HG02981 (cell line): ENCODE data around the gene APLP2.
"Not testable (repeated sequence)": the region's sequence is repeated elsewhere in the genome, so short reads cannot be mapped to it uniquely, and the experiment has no call there.

ENCODE experiments used
- ATAC-seq: cut with Tn5 transposase; IDR thresholded peaks from one replicate; pipeline ENCODE4 v1.9.1; 2021; ENCODE audit warnings: mild to moderate bottlenecking, moderate library complexity; ENCODE audit not compliant: unreplicated experiment

Gene APLP2

DNA sequence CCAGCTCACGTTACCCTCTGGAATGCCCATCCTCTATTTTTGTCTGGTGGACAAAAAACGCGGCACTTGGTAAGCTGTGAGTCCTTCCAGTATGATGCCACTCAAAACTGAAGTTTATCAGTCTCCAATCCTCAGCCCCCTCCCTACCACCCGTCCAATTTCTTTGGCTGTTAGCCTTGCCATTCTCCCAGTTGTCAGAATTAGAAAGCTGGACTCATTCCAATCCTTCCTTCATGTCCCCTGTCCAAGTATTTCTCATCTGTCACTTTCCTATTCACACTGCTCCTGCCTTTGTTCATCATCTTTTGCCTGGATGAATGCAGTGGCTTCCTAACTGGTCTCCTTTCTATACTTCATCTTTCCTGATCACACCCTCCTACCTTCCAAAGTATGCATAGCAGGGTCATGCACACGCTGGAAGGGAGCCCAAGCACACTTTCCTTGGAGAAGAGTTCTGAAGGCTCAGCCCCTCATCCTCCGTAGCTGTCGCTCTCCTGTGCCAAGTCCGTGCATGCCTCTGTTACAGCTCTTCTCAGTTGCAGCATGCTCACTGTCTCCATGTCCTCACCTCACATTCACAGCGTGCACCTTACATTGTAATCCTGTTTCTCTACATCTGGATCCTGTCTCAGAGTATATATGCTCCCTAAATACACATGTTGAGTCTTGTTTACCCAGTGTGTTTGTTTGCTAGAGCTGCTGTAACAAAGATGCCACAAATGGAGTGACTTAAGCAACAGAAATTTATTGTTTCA is 19.4 kb downstream of the APLP2 start:
- no peak for ATAC-seq

DNA sequence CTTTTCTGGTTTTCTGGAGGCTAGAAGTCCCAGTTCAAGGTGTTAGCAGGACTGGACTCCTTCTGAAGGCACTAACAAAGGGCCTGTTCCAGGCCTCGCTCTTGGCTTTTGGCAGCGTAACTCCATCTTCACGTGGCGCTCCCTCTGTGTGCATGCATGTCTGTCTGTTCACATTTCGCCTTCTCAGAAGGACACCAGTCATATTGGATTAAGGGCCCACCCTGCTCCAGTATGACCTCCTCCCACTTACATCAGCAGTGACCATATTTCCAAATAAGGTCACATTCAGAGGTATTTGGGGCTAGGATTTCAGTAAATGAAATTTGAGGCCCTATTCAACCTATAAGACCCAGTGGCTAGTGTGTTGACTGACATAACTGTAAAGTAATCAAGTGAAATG is 20.0 kb downstream of the APLP2 start:
- no peak for ATAC-seq

DNA sequence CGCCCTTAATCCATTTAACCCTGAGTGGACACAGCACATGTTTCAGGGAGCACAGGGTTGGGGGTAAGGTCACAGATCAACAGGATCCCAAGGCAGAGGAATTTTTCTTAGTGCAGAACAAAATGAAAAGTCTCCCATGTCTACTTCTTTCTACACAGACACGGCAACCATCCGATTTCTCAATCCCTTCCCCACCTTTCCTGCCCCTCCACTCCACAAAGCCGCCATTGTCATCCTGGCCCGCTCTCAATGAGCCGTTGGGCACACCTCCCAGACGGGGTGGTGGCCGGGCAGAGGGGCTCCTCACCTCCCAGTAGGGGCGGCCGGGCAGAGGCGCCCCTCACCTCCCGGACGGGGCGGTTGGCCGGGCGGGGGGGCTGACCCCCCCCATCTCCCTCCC is 20.8 kb downstream of the APLP2 start:
- ATAC-seq: not testable (repeated sequence)

DNA sequence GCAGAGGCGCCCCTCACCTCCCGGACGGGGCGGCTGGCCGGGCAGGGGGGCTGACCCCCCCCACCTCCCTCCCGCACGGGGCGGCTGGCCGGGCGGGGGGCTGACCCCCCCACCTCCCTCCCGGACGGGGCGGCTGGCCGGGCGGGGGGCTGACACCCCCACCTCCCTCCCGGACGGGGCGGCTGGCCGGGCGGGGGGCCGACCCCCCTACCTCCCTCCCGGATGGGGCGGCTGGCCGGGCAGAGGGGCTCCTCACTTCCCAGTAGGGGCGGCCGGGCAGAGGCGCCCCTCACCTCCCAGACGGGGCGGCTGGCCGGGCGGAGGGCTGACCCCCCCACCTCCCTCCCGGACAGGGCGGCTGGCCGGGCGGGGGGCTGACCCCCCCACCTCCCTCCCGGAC is 21.5 kb downstream of the APLP2 start:
- ATAC-seq: not testable (repeated sequence)

DNA sequence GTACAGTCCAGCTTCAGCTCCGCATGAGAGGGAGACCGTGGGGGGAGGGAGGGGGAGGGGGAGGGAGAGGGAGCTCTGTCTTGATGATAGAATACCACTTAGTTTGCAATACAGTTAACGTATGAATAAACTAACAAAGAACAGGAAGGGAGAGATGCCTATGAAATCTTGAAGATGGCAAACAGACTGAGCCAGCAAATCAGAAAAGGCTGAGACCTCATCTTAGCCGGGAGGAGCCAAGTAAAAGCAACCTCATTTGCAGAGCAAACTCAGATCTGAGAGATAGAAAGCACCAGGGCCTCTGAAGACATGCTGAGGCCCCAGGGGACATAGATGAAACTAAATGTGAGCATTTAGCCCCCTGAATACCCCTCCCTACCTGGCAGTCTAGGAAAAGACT is 23.0 kb downstream of the APLP2 start:
- no peak for ATAC-seq

DNA sequence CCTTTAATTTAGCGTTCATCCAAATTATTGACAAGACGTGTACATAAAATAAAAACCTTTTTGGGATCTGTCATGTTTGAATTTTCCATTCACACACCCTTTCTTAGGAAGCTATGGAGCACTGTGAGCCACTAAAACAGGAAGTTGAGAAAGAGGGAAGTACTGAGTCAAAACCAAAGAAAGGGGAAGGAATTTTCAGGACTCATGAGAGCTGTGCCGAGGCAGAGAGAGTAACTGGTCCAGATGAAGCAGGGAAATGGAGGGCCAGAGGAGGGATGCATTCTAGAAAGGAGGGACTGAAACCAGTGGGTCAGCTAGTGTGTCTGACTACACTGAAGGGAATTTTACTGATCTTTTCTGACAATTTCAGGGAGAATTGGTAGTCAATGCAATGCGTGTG is 24.9 kb downstream of the APLP2 start:
- no peak for ATAC-seq

DNA sequence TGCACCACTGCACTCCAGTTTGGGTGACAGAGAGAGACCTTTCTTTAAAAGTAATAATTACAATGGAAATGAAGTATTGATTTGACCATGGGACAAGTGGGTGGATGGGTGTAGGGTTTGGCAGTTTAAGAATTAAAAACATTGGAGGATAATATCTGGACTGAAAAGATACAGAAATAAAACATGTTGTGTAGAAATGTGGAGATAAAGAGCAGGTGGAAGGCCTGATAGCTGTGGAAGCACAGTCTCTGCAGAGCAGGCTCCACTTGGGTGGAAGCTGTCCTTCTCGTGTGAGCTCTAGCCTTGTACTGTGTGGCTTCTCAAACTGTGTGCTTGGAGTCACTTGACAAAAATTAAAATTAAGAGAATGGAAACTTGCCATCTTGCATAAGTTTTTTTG is 25.6 kb downstream of the APLP2 start:
- ATAC-seq: no peak

DNA sequence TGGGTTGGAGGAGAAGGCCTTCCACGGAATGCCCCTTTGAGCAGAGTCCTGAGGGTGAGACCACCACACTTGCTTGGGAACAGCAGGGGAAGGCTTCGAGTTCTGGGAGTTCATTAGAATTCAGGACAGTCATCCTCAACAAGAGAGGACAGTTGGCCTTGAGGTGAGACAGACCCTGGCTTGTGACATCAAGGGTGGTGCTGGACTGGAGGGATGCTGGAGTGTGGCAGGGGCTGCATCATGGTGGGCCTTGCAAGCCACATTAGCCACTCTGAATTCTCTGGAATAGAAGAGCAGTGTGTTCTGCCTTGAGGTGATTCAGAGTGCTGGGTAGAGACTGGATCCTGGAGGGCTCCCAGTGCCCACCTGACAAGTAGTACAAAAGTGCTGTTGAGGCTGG is 26.3 kb downstream of the APLP2 start:
- no peak for ATAC-seq

DNA sequence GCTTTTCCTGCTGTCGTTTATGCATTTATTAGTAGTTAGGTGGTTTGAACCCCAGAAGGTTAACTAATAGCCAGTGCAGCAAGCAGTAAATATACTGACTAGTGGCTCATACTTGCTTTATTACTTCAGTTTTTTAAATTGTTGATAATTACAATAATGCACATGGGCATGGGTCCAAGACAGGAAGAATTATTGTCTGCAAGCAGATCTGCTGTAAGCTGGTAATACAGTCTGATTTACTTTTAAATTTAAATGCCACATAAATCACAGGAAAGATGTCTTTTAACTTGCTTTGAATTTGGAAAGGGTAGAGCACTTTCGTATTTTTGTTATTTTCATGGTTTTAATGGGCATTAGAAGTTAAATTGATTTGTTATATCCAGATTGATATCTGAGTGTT is 27.1 kb downstream of the APLP2 start:
- no peak for ATAC-seq

DNA sequence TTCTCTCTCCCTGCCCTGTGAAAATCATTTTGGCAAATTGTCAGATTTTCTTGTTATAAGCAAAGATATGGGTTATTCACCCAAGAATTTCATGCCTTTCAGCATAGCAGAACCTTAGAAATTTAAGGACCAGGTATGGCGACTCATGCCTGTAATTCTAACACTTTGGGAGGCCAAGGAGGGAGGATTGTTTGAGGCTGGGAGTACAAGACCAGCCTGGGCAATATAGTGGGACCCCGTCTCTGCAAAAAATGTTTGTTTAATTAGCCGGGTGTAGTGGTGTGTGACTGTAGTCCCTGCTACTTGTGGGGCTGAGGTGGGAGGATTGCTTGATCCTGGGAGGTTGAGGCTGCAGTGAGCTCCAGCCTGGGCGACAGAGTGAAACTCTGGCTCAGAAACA is 27.6 kb downstream of the APLP2 start:
- no peak for ATAC-seq

DNA sequence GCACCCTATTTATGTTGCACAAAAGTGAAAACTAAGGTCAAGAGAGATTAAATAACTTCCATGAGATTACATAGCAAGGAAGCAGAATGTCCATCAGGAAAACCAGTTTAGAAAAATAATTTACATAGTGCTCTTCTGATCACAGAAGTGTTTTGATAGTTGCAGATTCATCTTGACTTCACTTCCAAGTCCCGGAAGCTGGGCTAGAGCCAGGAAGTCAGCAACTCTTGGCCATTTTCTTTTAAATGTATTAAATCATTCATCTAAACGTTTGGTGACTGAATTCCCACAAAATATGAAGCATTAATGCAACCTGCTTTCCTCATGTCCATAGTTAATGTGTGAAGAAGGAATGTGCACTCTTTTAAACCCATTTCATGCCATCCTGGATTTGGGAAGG is 29.7 kb downstream of the APLP2 start:
- no peak for ATAC-seq

DNA sequence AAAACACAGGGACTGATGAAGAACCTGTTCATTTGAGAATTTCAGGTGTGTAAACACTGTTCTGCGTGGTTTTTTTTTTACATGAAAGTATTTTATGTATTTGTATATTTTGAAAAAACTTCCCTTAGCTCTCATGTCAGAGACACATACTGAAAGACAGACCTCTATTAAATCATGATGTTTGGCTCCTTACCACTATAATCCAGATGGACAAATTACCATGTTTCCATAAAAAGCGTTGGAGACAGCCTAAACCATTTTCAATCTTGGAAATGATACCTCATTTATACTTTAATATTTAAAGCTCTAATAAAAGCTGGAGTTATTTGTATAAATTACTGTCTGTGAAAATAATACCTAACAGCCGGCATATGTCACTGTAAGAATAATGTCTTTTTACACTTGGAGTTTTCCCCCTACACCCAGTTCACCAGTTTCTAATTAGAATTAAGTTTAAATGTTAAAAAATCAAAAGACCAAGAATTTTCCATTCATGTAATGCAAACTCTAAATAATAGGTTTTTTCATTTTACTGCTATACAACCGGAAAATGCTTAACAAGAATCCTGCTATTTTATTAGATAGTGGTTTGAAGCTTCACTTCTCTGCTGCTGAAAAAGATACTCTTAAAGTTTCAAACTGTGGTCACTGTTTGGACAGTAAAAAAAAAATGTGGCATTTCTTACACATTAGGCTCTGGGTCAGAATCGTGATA is 30.8 kb downstream of the APLP2 start:
- ATAC-seq: no peak

DNA sequence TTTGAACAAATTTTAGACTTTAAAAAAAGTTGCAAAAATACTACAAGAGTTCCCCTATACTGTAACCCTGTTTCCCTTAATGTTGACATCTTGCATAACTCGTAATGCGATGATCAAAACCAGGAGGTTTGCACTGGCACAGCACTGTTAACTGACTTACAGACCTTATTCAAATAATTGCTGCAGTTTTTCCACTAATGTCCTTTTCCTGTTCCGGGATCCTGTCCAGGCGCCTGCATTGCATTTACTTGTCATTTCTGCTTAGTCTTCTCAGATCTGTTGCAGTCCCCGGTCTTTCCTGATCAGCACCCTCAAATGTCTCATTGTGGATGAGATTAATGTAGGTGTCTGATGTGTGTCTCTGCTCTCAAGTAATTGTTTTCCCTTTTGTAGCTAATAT is 32.0 kb downstream of the APLP2 start:
- ATAC-seq: no peak

DNA sequence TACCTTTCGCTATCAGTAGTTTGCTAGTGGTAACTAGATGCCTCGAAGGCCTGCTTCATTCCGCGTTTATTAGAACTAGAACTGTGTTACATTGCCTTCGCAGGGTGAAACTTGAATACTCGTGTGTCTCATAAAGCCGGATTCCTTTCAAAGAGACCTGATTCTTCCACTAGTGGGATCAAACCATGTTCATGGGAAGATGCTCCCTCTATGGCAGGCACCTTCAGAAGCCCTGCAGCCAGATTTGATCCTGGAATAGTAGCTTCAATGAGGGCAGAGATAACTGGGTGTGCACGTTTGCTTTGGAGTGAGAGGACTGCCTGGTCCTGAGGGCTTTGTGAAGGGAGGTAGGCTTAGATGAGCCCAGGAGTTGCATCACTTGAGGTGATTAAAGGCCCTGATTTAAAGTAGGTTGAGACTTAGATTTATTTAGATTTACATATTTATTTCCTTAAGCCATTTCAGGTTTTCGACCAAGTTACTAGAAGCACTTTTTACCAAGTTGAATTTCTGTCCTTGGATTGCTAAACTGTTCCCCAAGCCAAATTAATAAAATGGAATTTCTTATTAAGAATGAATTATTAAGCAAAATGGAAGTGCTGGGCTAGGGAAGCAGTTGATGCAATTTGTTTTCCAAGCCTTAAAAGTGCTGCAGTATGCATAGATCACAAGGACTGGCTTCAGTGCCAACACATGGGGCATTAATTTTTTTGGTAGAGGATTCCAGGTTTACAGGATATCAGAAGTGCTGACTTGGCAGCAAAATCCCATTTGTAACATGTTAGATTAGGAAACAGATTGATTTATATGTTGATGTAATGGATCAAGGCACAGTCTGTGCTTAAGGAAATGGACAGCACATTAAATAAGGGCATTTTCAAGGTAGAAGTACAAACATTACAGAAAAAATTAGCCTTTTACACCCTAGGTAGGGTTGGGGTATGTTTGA is 32.9 kb downstream of the APLP2 start:
- ATAC-seq: no peak

DNA sequence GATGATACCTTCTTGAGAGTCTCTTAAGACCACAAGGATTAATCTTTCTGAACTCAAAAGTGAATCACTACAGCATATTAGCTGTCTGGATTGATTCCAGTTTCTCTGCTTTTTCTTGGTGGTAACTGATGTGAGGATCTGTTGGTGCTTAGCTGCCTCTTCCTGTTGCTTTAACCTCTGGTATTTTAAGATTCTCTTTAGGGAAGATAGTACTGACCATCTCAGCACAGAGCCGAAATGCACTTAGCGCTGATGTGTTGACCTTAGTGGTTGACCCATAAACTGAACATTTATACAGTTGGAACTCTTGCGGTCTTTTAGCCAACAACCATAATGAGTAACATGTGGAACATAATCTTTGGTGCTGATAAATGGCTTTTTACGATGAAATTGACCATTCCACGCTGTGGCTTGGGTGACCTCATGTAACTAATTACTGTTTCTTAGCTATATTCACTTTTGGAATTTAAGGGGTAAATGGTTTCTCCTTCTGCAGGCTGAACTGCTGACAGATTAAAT is 33.7 kb downstream of the APLP2 start:
- no peak for ATAC-seq

DNA sequence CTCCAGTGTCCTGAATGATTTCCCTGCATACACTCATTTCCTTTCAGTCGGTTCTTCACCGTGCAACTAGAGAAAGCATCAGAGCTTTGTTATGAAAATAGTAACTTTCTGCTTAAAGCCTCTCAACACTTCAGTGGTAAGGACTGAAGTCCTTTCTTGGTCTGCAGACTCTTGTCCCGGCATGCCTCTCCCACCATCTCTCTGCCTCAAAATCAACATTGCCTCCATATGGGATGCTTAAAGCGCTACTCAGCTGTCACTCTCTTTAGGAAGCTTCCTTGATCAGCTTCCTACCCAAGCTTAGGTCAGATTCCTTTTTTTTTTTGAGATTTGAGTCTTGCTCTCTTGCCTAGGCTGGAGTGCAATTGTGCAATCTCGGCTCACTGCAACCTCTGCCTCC is 36.7 kb downstream of the APLP2 start:
- no peak for ATAC-seq

DNA sequence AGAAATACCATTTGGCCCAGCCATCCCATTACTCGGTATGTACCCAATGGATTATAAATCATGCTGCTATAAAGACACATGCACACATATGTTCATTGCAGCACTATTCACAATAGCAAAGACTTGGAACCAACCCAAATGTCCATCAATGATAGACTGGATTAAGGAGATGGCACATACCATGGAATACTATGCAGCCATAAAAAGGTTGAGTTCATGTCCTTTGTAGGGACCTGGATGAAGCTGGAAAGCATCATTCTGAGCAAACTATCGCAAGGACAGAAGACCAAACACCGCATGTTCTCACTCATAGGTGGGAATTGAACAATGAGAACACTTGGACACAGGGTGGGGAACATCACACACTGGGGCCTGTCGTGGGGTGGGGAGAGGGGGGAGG is 39.0 kb downstream of the APLP2 start:
- ATAC-seq: not testable (repeated sequence)

DNA sequence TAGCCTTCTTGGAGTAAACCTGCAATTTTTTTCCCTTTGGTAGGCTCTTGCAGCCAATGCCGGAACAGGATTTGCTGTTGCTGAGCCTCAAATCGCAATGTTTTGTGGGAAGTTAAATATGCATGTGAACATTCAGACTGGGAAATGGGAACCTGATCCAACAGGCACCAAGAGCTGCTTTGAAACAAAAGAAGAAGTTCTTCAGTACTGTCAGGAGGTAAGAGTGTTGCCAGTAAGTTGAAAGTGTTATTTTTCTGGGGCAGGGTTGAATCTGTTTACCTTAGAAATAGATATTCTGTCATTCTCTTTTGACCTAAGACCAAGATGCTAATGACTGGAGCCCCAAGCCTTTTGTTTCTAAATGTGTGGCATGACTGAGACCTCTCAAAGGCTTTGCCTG is 39.7 kb downstream of the APLP2 start:
- ATAC-seq: no peak

DNA sequence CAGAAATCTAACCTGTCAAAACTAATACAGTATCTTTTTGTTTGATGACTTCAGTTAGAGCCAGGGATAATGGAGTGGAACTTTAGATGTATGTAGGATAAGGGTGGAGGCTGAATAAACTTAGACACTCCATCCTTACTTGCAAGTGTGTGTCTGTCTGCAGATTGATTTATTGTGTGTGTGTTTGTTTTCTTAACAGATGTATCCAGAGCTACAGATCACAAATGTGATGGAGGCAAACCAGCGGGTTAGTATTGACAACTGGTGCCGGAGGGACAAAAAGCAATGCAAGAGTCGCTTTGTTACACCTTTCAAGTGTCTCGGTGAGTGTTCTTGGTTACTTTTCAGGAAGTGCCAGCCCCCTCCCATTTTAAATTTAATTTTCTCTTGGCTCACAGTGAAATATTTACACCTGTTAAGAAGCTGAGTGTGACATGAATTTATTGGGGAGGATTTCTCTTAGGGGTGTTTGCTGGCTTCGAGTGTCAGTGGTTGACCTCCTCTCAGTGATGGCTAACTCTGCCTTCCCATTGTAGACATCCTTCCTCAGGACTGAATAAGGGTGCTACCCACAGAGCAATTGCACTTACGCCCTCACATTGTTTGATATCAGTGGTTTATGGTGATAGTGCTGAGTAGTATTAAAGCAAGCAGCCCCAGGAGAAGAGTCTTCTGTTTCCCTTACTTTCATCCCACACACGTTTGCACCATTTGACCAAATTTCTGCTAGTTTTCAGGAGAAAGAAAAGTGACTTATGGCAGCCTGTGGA is 40.8 kb downstream of the APLP2 start:
- no peak for ATAC-seq

DNA sequence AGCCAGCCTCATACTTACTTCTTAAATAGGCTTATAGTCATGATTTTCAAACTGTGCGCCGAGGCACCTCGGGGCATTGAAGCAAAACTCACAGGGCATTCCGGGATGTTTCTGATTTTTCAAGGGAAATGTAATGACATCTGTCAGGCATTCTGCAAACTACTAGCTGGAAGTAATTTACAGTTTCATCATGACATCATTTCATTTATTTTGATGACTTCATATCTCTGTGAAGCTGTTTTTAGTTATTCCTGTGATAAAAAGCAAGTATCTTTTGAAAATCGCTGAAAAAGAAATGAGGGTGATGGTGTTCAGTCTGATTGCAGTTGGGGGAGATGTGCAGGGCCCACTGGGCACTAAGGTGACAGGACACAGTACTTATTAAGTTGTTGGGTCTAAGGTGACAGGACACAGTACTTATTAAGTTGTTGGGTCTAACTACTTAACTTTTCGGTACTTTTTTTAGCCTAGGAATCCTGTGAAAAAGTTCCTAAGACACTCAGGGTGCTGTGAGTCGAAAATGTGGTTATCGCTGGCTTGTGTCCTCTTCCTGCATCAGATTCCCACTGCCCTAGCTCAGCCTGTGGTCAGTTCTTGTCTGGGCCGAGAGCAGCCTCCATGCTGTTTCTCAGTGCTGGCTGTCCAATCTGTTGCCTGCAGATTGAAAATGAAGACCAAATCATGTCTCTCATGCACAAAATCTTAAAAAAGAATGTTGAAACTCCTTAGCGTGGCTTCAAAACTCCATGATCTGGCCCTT is 42.6 kb downstream of the APLP2 start:
- ATAC-seq: no peak
